Nephron progenitor cell (in vitro differentiated cells): ENCODE measurements around the gene HIVEP3.

ENCODE experiments used
- DNase-seq: peaks from one replicate; pipeline ENCODE4 v3.0.0; 2021
- H3K27ac Mint-ChIP-seq: 2 replicates; pipeline ENCODE4 v1.8.0; 2021; ENCODE audit warnings: mild to moderate bottlenecking, moderate library complexity, mixed read lengths
- H3K27me3 Mint-ChIP-seq: 2 replicates; pipeline ENCODE4 v1.8.0; 2021; ENCODE audit warnings: mild to moderate bottlenecking, low read depth, mixed read lengths; ENCODE audit not compliant: poor library complexity
- H3K36me3 Mint-ChIP-seq: 2 replicates; pipeline ENCODE4 v1.8.0; 2021; ENCODE audit warnings: low read depth, mixed read lengths
- H3K4me1 Mint-ChIP-seq: 2 replicates; pipeline ENCODE4 v1.8.0; 2021; ENCODE audit warnings: mixed read lengths
- H3K4me3 Mint-ChIP-seq: 2 replicates; pipeline ENCODE4 v1.8.0; 2021; ENCODE audit warnings: mild to moderate bottlenecking, moderate library complexity, mixed read lengths
- H3K9me3 Mint-ChIP-seq: 2 replicates; pipeline ENCODE4 v1.8.0; 2021; ENCODE audit warnings: mild to moderate bottlenecking, moderate library complexity, mixed read lengths
- CTCF ChIP-seq: fragments of 200-600 bp; sonication (generic); IDR thresholded peaks from 2 replicates; pipeline ENCODE4 v1.5.0; 2021; ENCODE audit warnings: antibody characterized with exemption

HIVEP3 gene

GRCh38 chr1:41709873-41710272 is 208.8 kb downstream of the HIVEP3 start:
- no peak for DNase-seq
- Mint-ChIP-seq H3K4me1 (peaks cover 29% of the 10 kb centered on the region), H3K27ac (no peak overlapping the region), H3K9me3 (no peaks in the 10 kb centered on the region), H3K4me3 (no peak overlapping the region), H3K27me3 (peaks cover 12% of the 10 kb centered on the region), H3K36me3 (no peaks in the 10 kb centered on the region)
- TF ChIP-seq CTCF: no peak

GRCh38 chr1:41709331-41709730 is 209.4 kb downstream of the HIVEP3 start:
- Mint-ChIP-seq H3K9me3 (no peaks in the 10 kb centered on the region), H3K27ac (no peak overlapping the region), H3K4me1 (peaks cover 24% of the 10 kb centered on the region), H3K4me3 (no peak overlapping the region), H3K27me3 (peaks cover 16% of the 10 kb centered on the region), H3K36me3 (no peaks in the 10 kb centered on the region)
- no peak for TF ChIP-seq CTCF
- DNase-seq: no peak

GRCh38 chr1:41708332-41708731 is 210.4 kb downstream of the HIVEP3 start:
- Mint-ChIP-seq H3K4me3 (no peak overlapping the region), H3K36me3 (no peaks in the 10 kb centered on the region), H3K9me3 (no peaks in the 10 kb centered on the region)

GRCh38 chr1:41707793-41708192 is 210.9 kb downstream of the HIVEP3 start:
- H3K36me3 Mint-ChIP-seq: no peaks in the 10 kb centered on the region
- peaks cover 9% of the 10 kb centered on the region for H3K4me1 Mint-ChIP-seq
- peaks cover 16% of the 10 kb centered on the region for H3K27me3 Mint-ChIP-seq
- no peak for DNase-seq
- no peaks in the 10 kb centered on the region for H3K9me3 Mint-ChIP-seq
- no peak overlapping the region for H3K4me3 Mint-ChIP-seq
- H3K27ac Mint-ChIP-seq: no peak overlapping the region
- TF ChIP-seq CTCF: no peak

More at GRCh38 chr1:41708332-41708731, 210.4 kb downstream of the HIVEP3 start:
- no peak for DNase-seq
- no peak overlapping the region for H3K27ac Mint-ChIP-seq
- peaks cover 16% of the 10 kb centered on the region for H3K27me3 Mint-ChIP-seq
- no peak for TF ChIP-seq CTCF
- peaks cover 14% of the 10 kb centered on the region for H3K4me1 Mint-ChIP-seq

- Mint-ChIP-seq H3K4me1 (no peaks in the 10 kb centered on the region), H3K27me3 (peaks cover 16% of the 10 kb centered on the region), H3K4me3 (no peak overlapping the region), H3K27ac (no peak overlapping the region), H3K9me3 (no peaks in the 10 kb centered on the region), H3K36me3 (no peaks in the 10 kb centered on the region)
- no peak for TF ChIP-seq CTCF
- no peak for DNase-seq
Observed at GRCh38 chr1:41705798-41706197, 212.9 kb downstream of the HIVEP3 start.

GRCh38 chr1:41704196-41704595 is 214.5 kb downstream of the HIVEP3 start:
- TF ChIP-seq CTCF: no peak
- H3K4me1 Mint-ChIP-seq: peaks cover 7% of the 10 kb centered on the region
- no peak for DNase-seq
- no peaks in the 10 kb centered on the region for H3K36me3 Mint-ChIP-seq
- H3K27me3 Mint-ChIP-seq: peaks cover 16% of the 10 kb centered on the region
- H3K27ac Mint-ChIP-seq: no peak overlapping the region
- no peaks in the 10 kb centered on the region for H3K9me3 Mint-ChIP-seq
- H3K4me3 Mint-ChIP-seq: no peak overlapping the region
